Mucosa of gallbladder (tissue), 1 donor: ENCODE data around the gene ZNF628. TPM values are rescaled to one million over a fixed set of nuclear protein-coding genes. Genes with fewer than 3 reads are reported as not detected.
A peak's percentile ranks its signal among the peaks of the same experiment; 100 is the strongest.

ENCODE experiments used
- DNase-seq: peaks from one replicate; pipeline ENCODE4 v3.0.0-alpha.2; 2020; ENCODE audit warnings: low spot score
- total RNA-seq: library from RNA; stranded (reverse); gene quantifications from one replicate; pipeline ENCODE4 v1.2.1, GENCODE V29; 2021
- donor health status: DM: no; HTN: no; CAD: no.

Gene ZNF628
- total RNA-seq, 1 donor from 2014 or later, result 10.7 TPM

GRCh38 chr19:55484593-55485438 is 8.4 kb downstream of the ZNF628 start, which contains the start of gene NAT14:
Gene NAT14 (plus strand): TSS chr19:55485188. CDS start chr19:55485709, 521 bp downstream.
- peak; percentile 38 for DNase-seq

- DNase-seq, result no peak
Observed at GRCh38 chr19:55485439-55486011, 9.1 kb downstream of the ZNF628 start.

- no peak for DNase-seq
Observed at GRCh38 chr19:55486043-55486970, 9.9 kb downstream of the ZNF628 start.

- peak; percentile 70 for DNase-seq
Observed at GRCh38 chr19:55486971-55487923, 10.8 kb downstream of the ZNF628 start.

GRCh38 chr19:55487924-55488687 is 11.7 kb downstream of the ZNF628 start, which contains the start of gene SSC5D:
Gene SSC5D (plus strand): TSS chr19:55488436. CDS start chr19:55488590, 154 bp downstream.
- no peak for DNase-seq

GRCh38 chr19:55488986-55489710 is 12.7 kb downstream of the ZNF628 start:
- DNase-seq, result no peak

- no peak for DNase-seq
Observed at GRCh38 chr19:55489711-55490477, 13.5 kb downstream of the ZNF628 start.

GRCh38 chr19:55490478-55491432 is 14.3 kb downstream of the ZNF628 start:
- no peak for DNase-seq

GRCh38 chr19:55491546-55492360 is 15.3 kb downstream of the ZNF628 start:
- no peak for DNase-seq

- DNase-seq, result no peak
Observed at GRCh38 chr19:55492362-55492944, 16.0 kb downstream of the ZNF628 start.

GRCh38 chr19:55493052-55493644 is 16.7 kb downstream of the ZNF628 start:
- DNase-seq, result no peak

GRCh38 chr19:55493645-55494171 is 17.3 kb downstream of the ZNF628 start:
- no peak for DNase-seq

GRCh38 chr19:55494172-55494761 is 17.9 kb downstream of the ZNF628 start:
- no peak for DNase-seq

GRCh38 chr19:55495646-55496349 is 19.4 kb downstream of the ZNF628 start:
- DNase-seq, result no peak
